Measurements from ENCODE around the gene KIF26B.
"Not testable (repeated sequence)": the region's sequence is repeated elsewhere in the genome, so short reads cannot be mapped to it uniquely, and the experiment has no call there.

The KIF26B gene

DNA sequence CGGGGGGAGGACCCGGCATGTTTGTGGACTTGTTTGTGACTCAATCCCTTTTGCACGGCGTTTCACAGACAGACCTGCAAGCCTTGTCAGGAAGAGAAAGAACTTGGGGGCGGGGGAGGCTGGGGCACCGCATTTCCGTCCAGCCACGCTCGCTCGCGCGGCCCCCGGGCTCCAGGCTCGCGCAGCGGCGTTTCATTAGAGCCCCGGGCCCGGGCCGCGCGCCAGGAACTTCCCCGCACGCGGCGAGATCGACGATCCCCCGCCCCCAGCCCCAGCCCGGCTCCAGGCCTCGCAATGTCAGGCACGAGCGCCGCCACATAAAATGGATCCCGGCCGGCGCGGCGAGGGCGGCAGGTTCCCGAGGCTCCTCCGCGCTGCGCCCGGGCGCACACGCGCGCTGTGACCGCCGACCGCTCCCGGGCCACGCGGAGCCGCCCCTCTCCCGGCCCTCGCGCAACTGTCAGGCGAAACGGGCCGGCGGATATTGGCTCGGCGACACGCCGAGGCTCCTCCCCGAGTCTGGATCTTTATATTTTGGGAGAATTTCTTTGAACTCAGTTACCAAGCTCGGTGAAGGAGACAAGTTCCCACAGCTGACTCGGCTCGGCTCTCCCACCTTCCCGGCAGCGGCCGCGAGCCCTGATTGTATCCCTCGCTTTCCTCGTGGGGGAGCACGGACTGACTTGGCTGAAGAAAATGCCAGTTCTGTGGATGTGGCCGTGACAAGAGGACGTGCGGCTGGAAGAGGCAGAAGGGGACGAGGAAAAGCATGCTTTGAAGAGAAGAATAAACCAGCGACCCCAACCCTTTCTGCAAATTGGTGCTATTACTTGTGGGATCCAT, at the start of gene KIF26B:
KIF26B (plus strand) TSS at position 557 of the 843 bp plus-strand sequence. CDS start 440 bp downstream, outside the sequence.
- DNase-seq (ENCODE audit: low read depth), result peak; percentile 16

GRCh38 chr1:245105042-245105441, 49.7 kb upstream of the KIF26B start:
- no peak for DNase-seq (ENCODE audit: low read depth)

GRCh38 chr1:245105815-245106410, 48.9 kb upstream of the KIF26B start:
- no peak for DNase-seq (ENCODE audit: low read depth)

DNA sequence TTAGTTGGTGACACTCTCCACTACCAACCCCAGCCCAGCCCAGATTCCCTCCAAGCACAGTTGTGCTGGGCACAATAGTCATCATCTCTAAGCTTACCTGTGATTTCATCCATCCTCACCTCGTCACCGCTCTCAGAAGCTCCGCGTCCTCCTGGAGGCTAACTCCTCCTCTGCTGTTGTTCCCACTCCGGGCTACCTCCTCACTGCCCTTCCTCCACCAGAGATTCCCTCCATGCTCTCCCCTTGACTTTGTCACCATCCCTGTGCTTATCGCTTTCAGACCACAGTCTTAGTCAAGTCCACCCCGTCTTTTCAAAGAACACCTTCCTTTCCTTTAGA, 47.0 kb upstream of the KIF26B start:
- no peak for DNase-seq (ENCODE audit: low read depth)

GRCh38 chr1:245108246-245108645, 46.5 kb upstream of the KIF26B start:
- no peak for DNase-seq (ENCODE audit: low read depth)

DNA sequence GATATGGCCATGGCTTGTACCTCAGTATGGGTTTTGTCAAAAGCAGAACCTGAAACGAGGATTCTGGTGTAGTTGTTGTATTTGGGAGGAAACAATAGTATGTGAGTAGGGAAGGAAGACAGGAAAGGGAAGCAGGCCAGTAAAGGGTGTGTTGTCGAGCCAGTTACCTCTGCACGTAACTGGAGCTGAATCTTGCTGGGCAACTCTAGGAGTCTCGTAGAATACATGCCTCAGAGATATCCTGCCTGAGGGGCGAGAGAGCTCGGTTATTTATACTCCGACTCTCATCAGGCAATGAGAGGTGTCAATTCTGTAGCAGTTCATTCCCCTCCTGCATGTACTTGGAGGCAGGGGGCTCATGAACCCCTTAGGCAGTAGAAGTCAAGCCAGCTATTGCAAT, 45.9 kb upstream of the KIF26B start:
- no peak for DNase-seq (ENCODE audit: low read depth)

DNA sequence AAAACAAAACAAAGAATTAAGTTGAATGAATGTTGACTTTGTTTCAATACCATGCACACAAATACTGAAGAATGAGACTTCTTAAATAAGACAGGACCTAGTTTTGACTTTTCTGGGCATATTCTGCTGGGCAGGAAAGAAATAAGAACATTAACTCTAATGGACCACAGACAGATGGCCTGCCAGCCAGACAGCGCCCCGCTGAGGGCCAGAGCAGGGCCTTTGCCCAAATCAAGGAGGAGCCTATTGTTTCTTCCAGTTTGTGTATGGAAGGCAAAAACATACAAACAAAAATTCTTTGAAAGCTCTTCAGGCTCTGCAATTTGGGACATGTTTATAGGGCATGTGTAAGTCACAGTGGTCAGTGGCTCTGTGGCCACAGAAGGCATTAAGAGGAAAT, 44.4 kb upstream of the KIF26B start:
- DNase-seq (ENCODE audit: low read depth), result no peak

DNA sequence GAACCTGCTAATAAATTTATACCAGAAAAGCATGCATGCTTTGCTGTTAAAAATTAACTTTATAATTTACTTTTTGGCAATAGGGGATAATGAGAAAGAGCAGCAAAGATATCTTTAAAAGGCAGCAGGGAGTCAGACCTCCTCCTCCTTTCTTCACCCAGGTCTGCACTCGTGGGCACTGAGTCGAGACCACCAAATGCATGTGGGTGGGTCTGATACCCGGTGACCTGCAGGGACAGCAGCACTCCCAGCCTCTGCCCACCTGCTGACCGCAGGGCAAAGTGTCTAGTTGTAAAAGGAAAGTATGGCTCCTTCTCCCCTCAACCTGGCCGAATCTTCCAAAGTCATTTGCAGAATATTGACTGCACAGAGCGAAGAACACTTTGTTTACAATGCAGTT, 43.7 kb upstream of the KIF26B start:
- no peak for DNase-seq (ENCODE audit: low read depth)

GRCh38 chr1:245113649-245114048, 41.1 kb upstream of the KIF26B start:
- no peak for DNase-seq (ENCODE audit: low read depth)

DNA sequence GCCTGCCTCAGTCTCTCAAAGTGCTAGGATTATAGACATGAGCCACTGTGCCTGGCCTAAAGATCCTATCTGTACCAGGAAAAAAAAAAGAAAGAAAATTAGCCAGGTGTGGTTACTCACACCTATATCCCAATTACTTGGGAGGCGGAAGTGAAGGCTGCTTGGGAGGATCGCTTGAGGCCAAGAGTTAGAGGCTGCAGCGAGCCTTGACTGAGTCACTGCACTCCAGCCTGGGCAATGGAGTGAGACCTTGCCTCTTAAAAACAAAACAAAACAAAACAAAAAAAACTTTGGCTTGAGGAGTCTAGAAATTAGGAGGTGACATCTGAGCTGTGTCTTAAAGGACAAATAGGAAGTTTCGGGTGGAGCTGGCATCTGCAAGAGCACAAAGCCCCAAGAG, 38.7 kb upstream of the KIF26B start:
- DNase-seq (ENCODE audit: low read depth), result no peak

- DNase-seq (ENCODE audit: low read depth), result no peak
Measured at GRCh38 chr1:245116751-245117150, 38.0 kb upstream of the KIF26B start.

DNA sequence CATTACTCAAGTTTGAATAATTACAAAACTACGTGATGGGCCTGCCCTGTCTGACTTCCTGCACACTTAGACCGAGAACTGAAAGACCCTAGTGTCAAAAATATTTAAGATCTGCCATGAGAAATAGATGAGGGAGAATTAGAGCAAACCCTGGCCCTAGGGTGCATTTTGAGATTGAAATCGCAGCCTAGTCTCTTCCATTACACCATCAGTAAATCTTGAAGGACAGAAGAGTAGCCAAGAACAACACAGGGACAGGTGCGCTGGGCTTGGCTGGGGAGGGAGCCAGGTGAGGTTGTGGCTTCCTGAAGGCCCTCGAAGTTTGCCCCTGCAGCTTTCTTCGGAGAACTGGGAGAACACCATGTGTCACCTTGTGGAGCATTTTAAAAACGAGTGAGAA, 36.7 kb upstream of the KIF26B start:
- no peak for DNase-seq (ENCODE audit: low read depth)

DNA sequence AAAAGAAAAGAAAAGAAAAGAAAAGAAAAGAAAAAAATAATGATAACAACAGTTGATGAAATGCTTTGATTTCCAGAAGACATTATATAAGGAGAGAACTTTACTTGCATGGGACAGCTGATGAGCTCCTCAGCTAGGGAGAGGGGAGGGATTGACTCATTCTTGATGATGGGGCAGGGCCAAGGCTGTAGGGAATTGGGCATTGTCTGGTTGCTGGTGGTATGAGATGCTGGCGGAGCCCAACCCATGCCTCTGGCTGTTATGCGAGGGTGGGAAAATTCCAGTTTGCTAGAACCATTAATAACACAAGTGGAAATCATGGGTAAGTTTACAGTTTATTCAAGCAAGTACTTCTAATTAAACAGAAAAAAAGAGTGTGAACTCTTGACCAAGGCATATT, 36.0 kb upstream of the KIF26B start:
- no peak for DNase-seq (ENCODE audit: low read depth)

- DNase-seq (ENCODE audit: low read depth), result no peak
Measured at GRCh38 chr1:245121523-245121922, 33.3 kb upstream of the KIF26B start.

GRCh38 chr1:245124241-245124640, 30.5 kb upstream of the KIF26B start:
- no peak for DNase-seq (ENCODE audit: low read depth)

GRCh38 chr1:245124644-245125043, 30.1 kb upstream of the KIF26B start:
- DNase-seq (ENCODE audit: low read depth), result no peak

- DNase-seq (ENCODE audit: low read depth), result no peak
Measured at GRCh38 chr1:245126530-245126929, 28.3 kb upstream of the KIF26B start.

DNA sequence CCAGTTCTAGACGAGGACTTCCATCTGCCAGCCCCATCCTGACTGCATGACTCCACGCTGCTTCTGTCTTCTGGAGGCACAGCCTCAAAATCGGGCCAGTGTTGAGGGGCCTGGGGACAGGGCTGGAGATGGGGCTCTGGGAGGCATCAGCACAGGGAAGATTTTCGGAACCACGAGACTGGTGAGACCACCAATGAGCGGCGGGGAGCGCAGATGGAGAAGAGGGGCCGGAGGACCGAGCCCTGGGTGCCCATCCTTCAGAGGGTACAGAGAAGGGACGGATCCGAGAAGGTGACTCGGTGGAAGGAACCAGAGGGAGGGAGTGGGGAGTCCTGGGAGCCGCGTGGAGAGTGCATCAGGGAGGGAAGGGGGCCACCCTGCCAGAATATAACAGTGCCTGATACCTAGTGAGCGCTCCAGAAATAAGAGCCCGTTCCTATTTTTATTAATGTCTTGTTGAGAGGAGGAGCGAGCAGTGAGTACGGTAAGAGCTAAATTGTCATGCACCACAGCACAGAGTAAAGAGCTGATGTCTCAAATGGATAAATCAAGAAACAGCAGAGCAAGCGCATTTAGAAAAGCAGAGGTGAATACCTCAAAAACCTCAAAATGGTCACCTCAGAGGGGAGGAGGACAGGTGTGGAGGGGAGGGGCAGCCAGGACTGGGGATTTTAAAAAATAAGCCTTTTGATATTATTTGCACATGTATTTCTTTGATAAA, 26.2 kb upstream of the KIF26B start:
- no peak for DNase-seq (ENCODE audit: low read depth)

DNA sequence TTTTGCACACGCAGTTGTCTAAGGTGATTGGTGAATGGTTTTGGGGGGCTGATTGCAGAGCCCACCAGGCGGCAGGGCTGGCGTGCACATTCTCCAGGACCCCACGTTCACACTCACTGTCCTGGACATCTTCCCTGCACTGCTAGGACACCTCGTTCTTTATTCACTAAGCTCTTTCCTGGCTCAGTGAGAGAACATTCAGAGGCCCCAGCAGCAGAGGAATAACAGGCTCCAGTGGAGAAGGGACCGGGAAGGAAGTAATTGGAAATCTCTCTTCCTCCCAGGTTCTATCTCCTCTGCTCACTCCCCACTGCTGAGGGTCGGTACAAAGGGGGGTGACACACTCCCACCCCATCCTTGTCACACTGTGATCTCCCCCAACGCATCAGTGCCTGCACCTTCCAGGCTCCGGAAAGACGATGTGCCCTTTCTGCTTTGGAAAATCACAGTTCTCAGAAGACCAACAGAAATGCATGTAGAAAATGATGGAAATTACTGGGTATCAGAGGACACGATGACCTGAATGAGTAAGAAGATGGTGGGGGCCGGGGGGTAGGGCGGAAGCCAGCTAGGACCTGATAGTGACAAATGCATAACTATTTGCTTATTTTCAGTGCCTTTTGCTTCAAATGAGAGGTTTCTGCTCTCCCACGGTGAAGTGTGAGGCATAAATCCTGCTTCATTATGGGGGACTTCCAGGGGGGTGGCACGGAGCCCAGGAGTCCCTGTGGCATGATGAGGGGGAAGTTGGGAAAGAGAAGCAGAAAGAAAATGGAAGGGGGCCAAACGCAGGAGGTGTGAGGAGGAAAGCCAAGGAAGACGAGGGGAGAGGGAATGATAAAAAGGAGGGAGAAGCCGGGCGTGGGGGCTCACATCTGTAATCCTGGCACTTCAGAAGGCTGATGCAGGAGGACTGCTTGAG, 25.2 kb upstream of the KIF26B start:
- DNase-seq (ENCODE audit: low read depth), result no peak

DNA sequence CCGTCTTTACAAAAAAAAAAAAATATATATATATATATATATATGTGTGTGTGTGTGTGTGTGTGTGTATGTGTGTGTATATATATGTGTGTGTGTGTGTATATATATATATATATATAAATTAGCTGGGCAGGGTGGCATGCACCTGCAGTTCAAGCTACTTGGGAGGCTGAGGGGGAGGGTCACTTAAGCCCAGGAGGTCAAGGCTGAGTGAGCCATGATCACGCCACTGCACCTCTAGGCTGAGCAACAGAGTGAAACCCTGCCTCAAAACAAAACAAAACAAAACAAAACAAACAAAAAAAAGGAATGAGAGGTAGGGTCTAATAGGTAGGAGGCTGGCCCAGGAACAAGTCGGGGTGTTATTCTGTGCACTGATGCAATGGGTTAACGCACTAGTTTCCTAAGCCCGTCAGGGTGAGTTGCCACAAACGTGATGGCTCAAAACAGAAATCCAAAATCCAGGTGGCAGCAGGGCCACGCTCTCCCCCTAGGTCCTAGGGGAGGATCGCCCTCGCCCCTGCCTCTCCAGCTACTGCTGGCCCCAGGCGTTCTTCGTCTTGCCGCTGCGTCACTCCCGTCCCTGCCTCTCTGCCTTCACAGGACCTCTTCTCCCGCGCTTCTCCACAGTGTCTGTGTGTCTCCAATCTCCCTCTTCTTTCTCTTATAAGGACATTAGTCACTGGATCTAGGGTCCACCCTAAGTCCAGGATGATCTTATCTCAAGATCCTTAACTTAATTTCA, 24.3 kb upstream of the KIF26B start:
- not testable (repeated sequence) for DNase-seq (ENCODE audit: low read depth)

- no peak for DNase-seq (ENCODE audit: low read depth)
Measured at GRCh38 chr1:245131026-245131393, 23.8 kb upstream of the KIF26B start.

Measured in stimulated activated CD4-positive, alpha-beta T cell treated with anti-CD3 and anti-CD28 coated beads, Interleukin-2, amount 100 ng/mL, for 4 hours (primary cell).